ENCODE data around the gene SCO2.

Gene SCO2

DNA sequence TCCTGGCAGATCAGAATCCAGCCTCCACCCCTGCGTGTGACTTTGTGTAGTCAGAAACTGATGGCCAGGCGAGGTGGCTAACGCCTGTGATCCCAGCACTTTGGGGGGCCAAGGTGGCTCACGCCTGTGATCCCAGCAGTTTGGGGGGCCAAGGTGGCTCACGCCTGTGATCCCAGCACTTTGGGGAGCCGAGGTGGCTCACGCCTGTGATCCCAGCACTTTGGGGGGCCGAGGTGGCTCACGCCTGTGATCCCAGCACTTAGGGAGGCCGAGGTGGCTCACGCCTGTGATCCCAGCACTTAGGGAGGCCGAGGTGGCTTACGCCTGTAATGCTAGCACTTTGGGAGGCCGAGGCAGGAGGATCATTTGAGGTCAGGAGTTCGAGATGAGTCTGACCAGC lies 12.2 kb downstream of the SCO2 start:
- no peaks in the 10 kb centered on the region for H3K27me3 Mint-ChIP-seq
- intact Hi-C loops (cut with micrococcal nuclease): no loop called here
- no peaks in the 10 kb centered on the region for H3K9me3 Mint-ChIP-seq
- no peak overlapping the region for H3K4me3 Mint-ChIP-seq
- peaks cover 18% of the 10 kb centered on the region for H3K4me1 Mint-ChIP-seq (ENCODE audit: low read depth)
- peaks cover 43% of the 10 kb centered on the region for H3K36me3 Mint-ChIP-seq (ENCODE audit: low read depth)
- no peak overlapping the region for H3K27ac Mint-ChIP-seq

- Mint-ChIP-seq H3K4me3 (peak overlapping the region; percentile 93), H3K4me1 (ENCODE audit: low read depth) (peaks cover 35% of the 10 kb centered on the region), H3K36me3 (ENCODE audit: low read depth) (peaks cover 49% of the 10 kb centered on the region), H3K27me3 (no peaks in the 10 kb centered on the region), H3K27ac (peak overlapping the region; percentile 96), H3K9me3 (no peaks in the 10 kb centered on the region)
- intact Hi-C loops (cut with micrococcal nuclease): loop anchor here (2.0 to 5.0 kb wide), 2 partner anchors 54 to 73 kb away; partner anchors contain the start of genes CHKB and SYCE3
Observed at GRCh38 chr22:50508897-50509296, 16.5 kb downstream of the SCO2 start.

DNA sequence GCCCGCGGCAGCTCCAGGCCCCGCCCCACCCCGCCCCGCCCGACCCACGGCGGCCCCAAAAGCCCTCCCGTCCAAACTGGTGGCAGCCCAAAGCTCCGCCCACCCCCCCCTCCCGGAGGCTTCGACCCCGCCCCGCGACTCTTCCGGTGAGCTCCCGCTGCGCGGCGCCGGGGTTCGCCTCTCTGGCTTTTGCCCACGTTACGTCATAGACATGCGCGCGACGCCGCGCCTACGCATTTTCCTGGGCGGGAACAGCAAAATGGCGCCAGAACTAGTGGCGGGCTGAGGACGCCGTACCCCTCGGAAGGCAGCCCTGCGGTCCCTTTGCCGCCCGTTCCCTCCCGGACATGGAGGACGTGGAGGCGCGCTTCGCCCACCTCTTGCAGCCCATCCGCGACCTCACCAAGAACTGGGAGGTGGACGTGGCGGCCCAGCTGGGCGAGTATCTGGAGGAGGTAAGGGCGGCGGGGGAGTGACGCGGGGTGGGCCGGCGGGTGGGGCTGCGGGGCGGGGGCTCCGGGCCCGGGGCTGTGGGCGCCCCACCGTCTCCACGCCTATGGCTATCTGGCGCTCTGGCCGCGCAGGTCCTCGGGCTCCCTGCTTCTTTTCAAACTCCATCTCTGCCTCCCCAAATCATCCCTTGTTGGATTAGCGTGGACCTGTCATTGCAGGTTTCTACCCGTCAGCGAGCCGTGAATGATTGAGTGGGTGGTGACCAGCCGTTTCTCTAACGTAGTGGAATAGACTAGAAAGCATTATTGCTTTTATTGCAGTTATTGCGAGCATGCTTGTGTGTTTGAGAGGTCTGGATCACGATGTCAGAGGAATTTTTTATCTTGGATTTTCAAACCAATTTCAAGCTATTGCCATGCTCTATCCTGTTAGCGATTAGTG lies 17.2 kb downstream of the SCO2 start, which contains the start of gene NCAPH2:
Gene NCAPH2 (plus strand): TSS at position 234 of the 894 bp plus-strand sequence. CDS start 114 bp downstream, at position 348.
- Mint-ChIP-seq H3K4me3 (peak within 1 kb of the TSS; percentile 98), H3K36me3 (ENCODE audit: low read depth) (peaks cover 55% of the 10 kb centered on the region), H3K27ac (peak within 1 kb of the TSS; percentile 96), H3K9me3 (no peaks in the 10 kb centered on the region), H3K4me1 (ENCODE audit: low read depth) (peaks cover 35% of the 10 kb centered on the region), H3K27me3 (no peaks in the 10 kb centered on the region)
- intact Hi-C loops (cut with micrococcal nuclease): loop anchor here (2.0 to 5.0 kb wide), 2 partner anchors 55 to 74 kb away; partner anchors contain the start of genes CHKB and SYCE3

GRCh38 chr22:50507421-50507990 lies 17.9 kb downstream of the SCO2 start, which contains the start of gene LMF2:
TSS of gene LMF2 (minus strand) at chr22:50507702. CDS start at chr22:50507675, 27 bp downstream.
- peaks cover 61% of the 10 kb centered on the region for H3K36me3 Mint-ChIP-seq (ENCODE audit: low read depth)
- peak within 1 kb of the TSS; percentile 98 for H3K4me3 Mint-ChIP-seq
- H3K27me3 Mint-ChIP-seq: no peaks in the 10 kb centered on the region
- H3K9me3 Mint-ChIP-seq: no peaks in the 10 kb centered on the region
- H3K27ac Mint-ChIP-seq: peak within 1 kb of the TSS; percentile 96
- peaks cover 35% of the 10 kb centered on the region for H3K4me1 Mint-ChIP-seq (ENCODE audit: low read depth)
- intact Hi-C loops (cut with micrococcal nuclease): loop anchor here (5.0 kb wide), 1 partner anchor 75 kb away; the partner anchor contains the start of gene CHKB

DNA sequence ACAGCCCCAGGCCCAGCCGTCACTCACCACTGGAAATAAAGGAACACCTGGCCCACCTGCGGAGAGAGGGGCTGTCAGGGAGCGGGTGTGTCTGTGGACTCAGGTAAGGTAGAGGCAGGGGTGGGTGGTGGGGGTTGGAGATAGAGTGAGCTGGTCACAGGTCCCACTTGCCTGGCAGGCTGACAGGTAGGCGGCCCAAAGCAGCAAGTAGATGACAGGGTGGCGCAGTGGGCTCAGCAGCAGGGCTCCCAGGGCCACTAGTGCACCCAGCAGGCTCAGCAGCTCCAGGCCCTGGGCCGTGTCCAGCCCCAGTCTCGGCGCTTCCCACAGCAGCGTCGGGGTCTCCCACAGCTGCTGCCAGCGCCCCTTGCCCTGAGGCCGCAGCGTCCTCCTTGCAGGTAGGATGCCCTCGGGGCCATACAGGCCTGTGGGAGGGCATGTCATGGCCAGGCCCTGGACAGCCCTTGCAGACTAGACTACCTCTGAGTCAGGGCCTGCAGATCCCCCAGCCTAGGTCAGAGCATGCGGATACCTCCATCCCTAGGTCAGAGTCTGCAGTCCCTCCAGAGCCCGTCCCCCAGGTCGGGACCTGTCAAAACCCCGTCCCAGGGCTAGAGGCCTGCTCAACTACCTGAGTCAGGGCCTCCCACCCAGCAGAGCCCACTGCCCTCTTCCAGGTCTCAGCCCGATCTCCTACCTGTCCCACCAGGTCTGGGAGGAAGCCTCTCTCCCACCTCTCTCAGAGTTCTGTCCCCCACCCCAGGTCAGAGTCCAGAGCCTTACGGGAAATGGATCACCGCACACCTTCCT lies 18.6 kb downstream of the SCO2 start:
- Mint-ChIP-seq H3K4me1 (ENCODE audit: low read depth) (peaks cover 35% of the 10 kb centered on the region), H3K27me3 (no peaks in the 10 kb centered on the region), H3K36me3 (ENCODE audit: low read depth) (peaks cover 60% of the 10 kb centered on the region), H3K9me3 (no peaks in the 10 kb centered on the region), H3K27ac (peak overlapping the region; percentile 96), H3K4me3 (peak overlapping the region; percentile 98)
- intact Hi-C loops (cut with micrococcal nuclease): loop anchor here (5.0 kb wide), 1 partner anchor 75 kb away; the partner anchor contains the start of gene CHKB

GRCh38 chr22:50505776-50506610 lies 19.4 kb downstream of the SCO2 start:
- Mint-ChIP-seq H3K27ac (no peak overlapping the region), H3K4me3 (peak overlapping the region; percentile 98), H3K4me1 (ENCODE audit: low read depth) (peaks cover 35% of the 10 kb centered on the region), H3K9me3 (no peaks in the 10 kb centered on the region), H3K27me3 (no peaks in the 10 kb centered on the region), H3K36me3 (ENCODE audit: low read depth) (peaks cover 55% of the 10 kb centered on the region)
- intact Hi-C loops (cut with micrococcal nuclease): loop anchor here (5.0 kb wide), 1 partner anchor 76 kb away; the partner anchor contains the start of gene CHKB

GRCh38 chr22:50505276-50505775 lies 20.1 kb downstream of the SCO2 start:
- no peak overlapping the region for H3K4me3 Mint-ChIP-seq
- H3K9me3 Mint-ChIP-seq: no peaks in the 10 kb centered on the region
- intact Hi-C loops (cut with micrococcal nuclease): loop anchor here (5.0 kb wide), 1 partner anchor 77 kb away; the partner anchor contains the start of gene CHKB

DNA sequence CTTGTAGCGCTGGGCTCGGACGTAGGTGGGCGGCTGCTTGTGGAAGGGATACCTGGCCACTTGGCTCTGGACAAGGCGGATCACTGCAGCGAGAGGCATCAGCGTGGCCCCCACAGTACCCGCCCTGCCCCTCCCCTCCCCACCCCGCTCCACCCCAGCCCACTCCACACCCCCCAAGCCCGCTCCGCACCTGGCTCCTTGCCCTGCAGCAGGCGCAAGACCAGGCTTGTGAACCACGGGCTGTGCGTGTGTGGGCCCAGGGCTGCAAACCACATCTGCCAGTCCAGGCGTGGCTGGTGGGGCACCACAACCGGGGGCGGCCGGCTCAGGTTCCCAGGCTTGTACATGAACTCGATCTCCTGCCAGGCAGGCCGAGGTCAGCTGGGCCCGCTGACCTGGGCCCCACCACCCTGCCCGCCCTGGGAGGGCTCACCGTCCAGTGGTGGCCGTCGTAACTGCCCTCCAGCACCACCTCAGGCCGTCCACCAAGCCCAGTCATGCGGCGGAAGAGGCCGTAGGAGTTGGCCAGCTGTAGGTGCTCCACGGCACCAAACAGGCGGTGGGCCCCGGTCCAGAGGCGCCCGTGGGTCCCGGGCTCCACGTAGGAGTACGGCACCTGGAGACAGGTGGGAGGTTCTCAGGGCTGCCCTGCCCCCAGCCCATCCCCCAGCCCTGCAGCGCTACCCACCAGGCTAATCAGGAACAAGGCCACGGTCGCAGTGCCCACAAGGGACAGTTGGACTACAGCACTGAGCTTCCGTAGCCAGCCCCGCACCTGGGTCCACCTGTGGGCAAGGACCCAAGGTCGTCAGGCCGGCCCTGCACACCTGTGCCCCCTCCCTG lies 20.8 kb downstream of the SCO2 start:
- Mint-ChIP-seq H3K27ac (no peak overlapping the region), H3K4me1 (ENCODE audit: low read depth) (peaks cover 33% of the 10 kb centered on the region), H3K4me3 (no peak overlapping the region), H3K9me3 (no peaks in the 10 kb centered on the region), H3K27me3 (no peaks in the 10 kb centered on the region), H3K36me3 (ENCODE audit: low read depth) (peaks cover 55% of the 10 kb centered on the region)
- intact Hi-C loops (cut with micrococcal nuclease): loop anchor here (5.0 kb wide), 1 partner anchor 78 kb away; the partner anchor contains the start of gene CHKB

More at GRCh38 chr22:50505276-50505775, 20.1 kb downstream of the SCO2 start:
- Mint-ChIP-seq H3K4me1 (ENCODE audit: low read depth) (peaks cover 35% of the 10 kb centered on the region), H3K36me3 (ENCODE audit: low read depth) (peaks cover 55% of the 10 kb centered on the region), H3K27ac (no peak overlapping the region), H3K27me3 (no peaks in the 10 kb centered on the region)

DNA sequence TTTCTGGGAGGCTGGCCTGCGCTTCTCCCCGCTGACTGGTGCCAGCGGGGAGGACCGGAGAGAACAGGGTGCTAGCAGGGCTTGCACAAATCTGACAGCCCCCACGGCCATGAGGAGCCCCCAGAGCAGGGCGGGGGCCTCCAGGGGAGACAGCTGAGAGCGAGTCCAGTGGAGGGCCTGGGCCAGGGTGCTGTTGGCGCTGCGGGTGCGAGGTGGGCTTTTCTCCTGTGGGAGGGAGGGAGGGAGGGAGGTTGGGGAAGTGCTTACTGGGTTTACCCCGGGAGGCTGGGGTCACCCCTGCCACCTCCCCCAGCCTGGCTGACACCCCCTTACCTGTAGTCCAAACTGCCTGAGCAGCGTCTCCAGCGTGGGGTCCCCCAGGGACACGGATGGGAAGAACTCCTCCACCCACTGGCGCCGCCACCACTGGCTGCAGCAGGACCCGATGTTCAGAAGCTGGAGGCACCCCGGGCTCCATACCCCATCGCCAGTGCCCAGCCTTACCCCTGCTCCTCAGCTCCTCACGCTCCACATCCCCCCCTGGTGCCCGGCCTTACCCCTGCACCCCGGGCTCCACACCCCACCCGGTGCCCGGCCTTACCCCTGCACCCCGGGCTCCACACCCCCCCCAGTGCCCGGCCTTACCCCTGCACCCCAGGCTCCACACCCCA lies 21.8 kb downstream of the SCO2 start:
- Mint-ChIP-seq H3K4me1 (ENCODE audit: low read depth) (peaks cover 27% of the 10 kb centered on the region), H3K4me3 (no peak overlapping the region), H3K27me3 (peaks cover 2% of the 10 kb centered on the region), H3K9me3 (no peaks in the 10 kb centered on the region), H3K27ac (no peak overlapping the region), H3K36me3 (ENCODE audit: low read depth) (peaks cover 55% of the 10 kb centered on the region)
- intact Hi-C loops (cut with micrococcal nuclease): no loop called here

DNA sequence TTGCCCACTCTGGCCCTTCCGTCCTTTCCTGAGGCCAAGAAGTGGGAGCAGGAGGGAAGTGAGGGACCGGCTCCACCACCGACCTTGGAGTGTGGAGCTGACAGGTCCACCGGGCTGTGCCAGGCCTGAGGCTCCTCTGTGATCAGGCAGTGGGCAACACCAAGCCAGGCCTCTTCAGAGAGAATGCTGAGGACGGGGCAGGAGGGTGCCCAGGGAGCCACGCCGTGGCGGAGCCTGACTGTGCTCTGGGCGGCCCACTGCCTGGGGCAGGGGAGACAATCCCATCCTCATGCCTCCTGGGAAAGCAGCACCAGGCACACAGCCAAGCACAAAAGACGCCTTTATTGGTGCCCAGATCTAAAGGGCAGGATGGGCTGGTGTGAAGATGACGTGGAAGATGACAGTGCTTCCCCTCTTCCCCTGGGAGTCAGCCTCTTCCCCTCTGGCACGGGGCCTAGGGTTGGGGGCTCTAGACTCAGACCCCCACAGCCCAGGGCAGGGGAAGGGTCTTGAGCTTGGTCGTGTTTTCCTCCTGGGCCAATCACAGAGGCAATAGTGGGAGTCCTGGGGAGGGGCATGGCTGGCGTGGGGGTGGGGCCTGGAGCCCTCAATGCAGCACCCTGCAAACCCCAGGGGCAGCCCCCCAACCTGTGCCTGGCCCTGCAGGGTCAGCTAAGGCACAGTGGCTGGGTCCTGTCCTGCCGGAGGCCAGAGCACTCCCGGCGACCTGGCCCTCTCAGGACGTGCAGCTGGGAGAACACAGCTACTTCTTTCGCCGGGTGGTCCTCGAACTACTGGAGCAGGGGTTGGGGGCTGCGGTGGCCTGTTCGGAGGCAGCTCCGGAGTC lies 22.5 kb downstream of the SCO2 start:
- intact Hi-C loops (cut with micrococcal nuclease): no loop called here
- H3K27me3 Mint-ChIP-seq: peaks cover 5% of the 10 kb centered on the region

GRCh38 chr22:50502096-50502495 lies 23.3 kb downstream of the SCO2 start:
- Mint-ChIP-seq H3K4me1 (ENCODE audit: low read depth) (peaks cover 33% of the 10 kb centered on the region), H3K27ac (no peak overlapping the region), H3K36me3 (ENCODE audit: low read depth) (peaks cover 45% of the 10 kb centered on the region), H3K27me3 (peaks cover 11% of the 10 kb centered on the region), H3K4me3 (no peak overlapping the region), H3K9me3 (no peaks in the 10 kb centered on the region)
- intact Hi-C loops (cut with micrococcal nuclease): no loop called here

More for the DNA sequence above, 22.5 kb downstream of the SCO2 start:
- Mint-ChIP-seq H3K9me3 (no peaks in the 10 kb centered on the region), H3K36me3 (ENCODE audit: low read depth) (peaks cover 49% of the 10 kb centered on the region), H3K4me3 (no peak overlapping the region), H3K4me1 (ENCODE audit: low read depth) (peaks cover 33% of the 10 kb centered on the region), H3K27ac (no peak overlapping the region)

Data from dendritic cell treated with granulocyte-macrophage colony-stimulating factor and Interleukin-4, amounts not matched to agents 40 ng/mL and 50 ng/mL, for 4 days (primary cell).